GM12878 (cell line): Measurements from ENCODE around the gene VTN. TPM values are rescaled to one million over a fixed set of nuclear protein-coding genes. Genes with fewer than 3 reads are reported as not detected.

Experiments
- ATAC-seq: fragments of 200-7000 bp; cut with Tn5 transposase; 3 replicates; pipeline ENCODE4 v1.9.1; 2020; ENCODE audit warnings: mild to moderate bottlenecking, moderate library complexity
- BruUV-seq: library from RNA; stranded (reverse); fragments of 400-500 nt; replicated peaks from 2 replicates; lab custom pipeline; 2021; lab: Mats Ljungman, UMichigan
- CTCF ChIA-PET: fragments of 300-600 bp; sonication (Branson Sonifier 250); formaldehyde crosslinking; extraction: SDS; loops from one replicate; lab custom pipeline; 2021; ENCODE audit warnings: inconsistent platforms; lab: Yijun Ruan, JAX
- POLR2A ChIA-PET: fragments of 350-600 bp; formaldehyde crosslinking; extraction: SDS; loops from one replicate; lab custom pipeline; 2021; ENCODE audit warnings: inconsistent platforms; lab: Charles Lee
- RAD21 ChIA-PET: fragments of 300-600 bp; sonication (Branson Sonifier 250); formaldehyde crosslinking; loops from one replicate; lab custom pipeline; 2023; ENCODE audit warnings: antibody characterized with exemption; ENCODE audit not compliant: unreplicated experiment; lab: Charles Lee
- SMC1A ChIA-PET: fragments of 300-600 bp; sonication (Branson Sonifier 250); formaldehyde crosslinking; loops from one replicate; lab custom pipeline; 2023; ENCODE audit not compliant: unreplicated experiment, uncharacterized antibody; lab: Charles Lee
- DNase-seq: peaks from one replicate; pipeline ENCODE4 v3.0.0-alpha.2; 2011; ENCODE audit warnings: low read depth, low spot score
- FAIRE-seq: peaks from 3 replicates; lab custom pipeline; 2011; peaks lifted over from hg19 to GRCh38; lab: Jason Lieb, UNC
- H2AFZ ChIP-seq: 2 replicates; pipeline ENCODE4 v1.6.0; 2011; ENCODE audit warnings: low read depth, low read length, control low read depth; ENCODE audit not compliant: control insufficient read depth
- H3K27ac ChIP-seq: 2 replicates; pipeline ENCODE4 v1.5.1; 2011; ENCODE audit warnings: control low read depth; ENCODE audit not compliant: control insufficient read depth, insufficient read depth
- H3K27me3 ChIP-seq, 2 experiments: replicated peaks in 1 of 2; 2 replicates each; pipeline versions ENCODE4 v1.6.0 to v1.6.1; 2011; ENCODE audit warnings: low read length in 1 of 2; ENCODE audit not compliant: control insufficient read depth in 2 of 2, insufficient read depth in 2 of 2
- H3K36me3 ChIP-seq, 2 experiments: 2 replicates each; pipeline ENCODE4 v1.5.1; 2011; ENCODE audit warnings: low read length in 1 of 2; ENCODE audit not compliant: control insufficient read depth in 2 of 2, insufficient read depth in 2 of 2
- H3K4me1 ChIP-seq: 2 replicates; pipeline ENCODE4 v1.6.1; 2011; ENCODE audit warnings: mild to moderate bottlenecking, low read length, moderate library complexity, mixed read lengths; ENCODE audit not compliant: control insufficient read depth, insufficient read depth
- H3K4me2 ChIP-seq: 2 replicates; pipeline ENCODE4 v1.6.0; 2011; ENCODE audit warnings: control low read depth; ENCODE audit not compliant: control insufficient read depth, insufficient read depth
- H3K4me3 ChIP-seq: fragments of 200-600 bp; sonication (generic); 2 replicates; pipeline ENCODE4 v1.5.1; 2016
- H3K79me2 ChIP-seq: 2 replicates; pipeline ENCODE4 v1.6.0; 2011; ENCODE audit warnings: low read length; ENCODE audit not compliant: control insufficient read depth, insufficient read depth
- H3K9ac ChIP-seq: 2 replicates; pipeline ENCODE4 v1.8.0; 2011; ENCODE audit warnings: low read length, control low read depth, mixed read lengths; ENCODE audit not compliant: control insufficient read depth, insufficient read depth
- H3K9me3 ChIP-seq: replicated peaks from 3 replicates; pipeline ENCODE4 v1.5.1; 2011; ENCODE audit warnings: mild to moderate bottlenecking, low read length; ENCODE audit not compliant: control insufficient read depth, insufficient read depth
- H4K20me1 ChIP-seq: 2 replicates; pipeline ENCODE4 v1.6.0; 2011; ENCODE audit not compliant: control insufficient read depth, insufficient read depth
- CBFB ChIP-seq: IDR thresholded peaks from 2 replicates; pipeline ENCODE4 v1.6.1; 2016; ENCODE audit warnings: antibody characterized with exemption, low read depth
- CHD2 ChIP-seq: IDR thresholded peaks from 2 replicates; pipeline ENCODE4 v1.6.1; 2011; ENCODE audit warnings: low read depth, low read length, improper control_type of control experiment, borderline replicate concordance
- CTCF ChIP-seq, 3 experiments: IDR thresholded peaks in 2 of 3; conservative IDR thresholded peaks in 1 of 3; 2 replicates each; pipeline ENCODE4 v1.5.1; 2011; ENCODE audit warnings: low read depth in 3 of 3, low read length in 3 of 3, mild to moderate bottlenecking in 3 of 3, control low read depth in 2 of 3, moderate library complexity in 2 of 3, inconsistent platforms in 1 of 3, mixed read lengths in 1 of 3; ENCODE audit not compliant: control insufficient read depth in 2 of 3, insufficient read depth in 1 of 3; ENCODE audit errors: extremely low read depth in 1 of 3
- NR2C1 ChIP-seq: fragments of 450-650 bp; IDR thresholded peaks from 2 replicates; pipeline ENCODE4 v1.6.1; 2017; ENCODE audit warnings: antibody characterized with exemption, mild to moderate bottlenecking, moderate library complexity
- PKNOX1 ChIP-seq: fragments of 450-650 bp; IDR thresholded peaks from 2 replicates; pipeline ENCODE4 v1.6.1; 2016; ENCODE audit warnings: mild to moderate bottlenecking
- POLR2A ChIP-seq: IDR thresholded peaks from 2 replicates; pipeline ENCODE4 v1.6.1; 2011; ENCODE audit warnings: low read depth, mild to moderate bottlenecking, low read length
- ZBTB4 ChIP-seq: fragments of 450-650 bp; formaldehyde crosslinking; IDR thresholded peaks from 2 replicates; pipeline ENCODE4 v1.4.0; 2022; ENCODE audit warnings: mild to moderate bottlenecking, moderate library complexity
- WGBS: methylation state at CpG from one replicate; pipeline ENCODE4 v1.1.6; 2016; ENCODE audit warnings: low lambda C conversion rate; ENCODE audit not compliant: insufficient replicate concordance, insufficient coverage; ENCODE audit errors: missing lambda C conversion rate; 5-methylcytosine and 5-hydroxymethylcytosine counted together
- in situ Hi-C: fragments of 300-500 bp; cut with MboI; formaldehyde crosslinking; loops from 9 replicates; pipeline ENCODE4 v1.14.3; 2018; ENCODE audit warnings: mixed read lengths
- intact Hi-C: fragments of 100-400 bp; cut with micrococcal nuclease; formaldehyde crosslinking; loops from one replicate; pipeline ENCODE4 v1.14.2; 2022; ENCODE audit not compliant: unreplicated experiment
- polyA plus RNA-seq, 11 experiments: library from polyadenylated mRNA; depleted of rRNA in 4 of 11; unstranded in 6 of 11; stranded (reverse) in 5 of 11; fragments of >200 nt; fragmentation: Nextera tagmentation in 4 of 11; fragmentation: Illumina TruSeq in 1 of 11; extraction: Ambion mirVana in 4 of 11; extraction: Trizol in 1 of 11; gene quantifications; 1 replicate in 1 of 11; 2 replicates in 10 of 11; pipeline versions ENCODE4 v1.2.1 to v1.2.3, GENCODE V29; 2011 to 2016; ENCODE audit warnings: inconsistent platforms in 2 of 11, missing spikeins in 2 of 11, low read depth in 1 of 11
- total RNA-seq, 4 experiments: library from RNA; depleted of rRNA in 3 of 4; stranded (reverse); fragments of >200 nt in 3 of 4; fragmentation: Illumina TruSeq in 1 of 4; extraction: Trizol in 1 of 4; gene quantifications; 2 replicates each; pipeline versions ENCODE4 v1.2.1 to v1.2.3, GENCODE V29; 2013 to 2021

Gene VTN
- total and polyA plus RNA-seq, 10 of the 15 experiments (the other 5 are each of a cell fraction or from before 2014, with no cell fraction given) = 0.04 to 1.3 (median 0.13) TPM; not detected in 5

- no peak for TF ChIP-seq CHD2
- TF ChIP-seq CBFB = peak; percentile 32; the same call in 1 of the 2 replicates
- TF ChIP-seq, all 136 proteins: peak for 18
These were observed 14.4 kb upstream of the VTN start (continued) for GRCh38 chr17:28384281-28385036.

- H3K27ac ChIP-seq = no peak overlapping the region
- in situ Hi-C loops (no loop called here), intact Hi-C loops (loop anchor here (5.0 kb wide), 1 partner anchor 101 kb away; no protein-coding TSS in a partner anchor)
- RAD21 ChIA-PET = no interaction called here
- TF ChIP-seq CTCF (IDR thresholded peaks at IDR 0.05 in 2 of 3, conservative IDR thresholded peaks at IDR 0.05 in 1 of 3; ENCODE audit: control insufficient read depth in 2 of 3, extremely low read depth in 1 of 3, insufficient read depth in 1 of 3, low read depth in 3 of 3, low read length in 3 of 3) = peak in 2 of 3 experiments; percentile 23 to 31; a peak in 3 of 6 replicates
- no peak for TF ChIP-seq PKNOX1
- TF ChIP-seq NR2C1 = no peak
- TF ChIP-seq ZBTB4 = no peak
- TF ChIP-seq POLR2A = peak; percentile 19; the same call in 1 of the 2 replicates
- WGBS = 32% methylated on average over 72 of the region's 72 CpGs
- no peaks in the 10 kb centered on the region for H3K9me3 ChIP-seq
- DNase-seq (no peak), FAIRE-seq (no peak), ATAC-seq (peak; percentile 41)
- POLR2A ChIA-PET = no interaction called here
- BruUV-seq = no TSS peak
- no peaks in the 10 kb centered on the region for H3K36me3 ChIP-seq
- H3K9ac ChIP-seq = no peak overlapping the region
- peaks cover 2% of the 10 kb centered on the region; the same call in 1 of the 2 replicates for H3K79me2 ChIP-seq
- H3K4me3 ChIP-seq = no peak overlapping the region
- CTCF ChIA-PET = no interaction called here
- SMC1A ChIA-PET = no interaction called here
- no peak overlapping the region for H2AFZ ChIP-seq
- H3K27me3 ChIP-seq = no peaks in the 10 kb centered on the region; a peak in 2 of 4 replicates
- H3K4me2 ChIP-seq = no peak overlapping the region
- H3K4me1 ChIP-seq = no peaks in the 10 kb centered on the region
- no peaks in the 10 kb centered on the region for H4K20me1 ChIP-seq
These were observed 11.2 kb upstream of the VTN start for GRCh38 chr17:28381141-28381825.
